SHP77 (cell line): ENCODE results near the gene HBE1.

ENCODE experiments used
- DNase-seq, 2 experiments: peaks; one replicate each; lab custom pipeline; 2025; lab: John Stamatoyannopoulos, UW

Gene HBE1

GRCh38 chr11:5234381-5234834 lies 35.3 kb downstream of the HBE1 start, which contains the start of gene HBD:
Gene HBD, minus strand, starts transcription at chr11:5234483. Its CDS starts 50 bp downstream, at chr11:5234433.
- DNase-seq: no peak

GRCh38 chr11:5233307-5233706 lies 36.4 kb downstream of the HBE1 start:
- DNase-seq: no peak

GRCh38 chr11:5232821-5233220 lies 36.9 kb downstream of the HBE1 start:
- DNase-seq: no peak

GRCh38 chr11:5232176-5232575 lies 37.6 kb downstream of the HBE1 start:
- DNase-seq: no peak

- no peak for DNase-seq
These were observed 38.6 kb downstream of the HBE1 start for GRCh38 chr11:5231111-5231510.

- no peak for DNase-seq
These were observed 39.5 kb downstream of the HBE1 start for GRCh38 chr11:5230266-5230665.

GRCh38 chr11:5229796-5230195 lies 39.9 kb downstream of the HBE1 start:
- DNase-seq: no peak

- DNase-seq: no peak
These were observed 40.4 kb downstream of the HBE1 start for GRCh38 chr11:5229356-5229755.

GRCh38 chr11:5228124-5228523 lies 41.6 kb downstream of the HBE1 start:
- no peak for DNase-seq

GRCh38 chr11:5227681-5228080 lies 42.1 kb downstream of the HBE1 start:
- DNase-seq: no peak

GRCh38 chr11:5226732-5227310 lies 42.9 kb downstream of the HBE1 start, which contains the start of gene HBB:
Gene HBB, minus strand, starts transcription at chr11:5227071. Its CDS starts 50 bp downstream, at chr11:5227021.
- no peak for DNase-seq

GRCh38 chr11:5225480-5225871 lies 44.3 kb downstream of the HBE1 start:
- DNase-seq: no peak

- no peak for DNase-seq
These were observed 44.9 kb downstream of the HBE1 start for GRCh38 chr11:5224538-5225479.

- no peak for DNase-seq
These were observed 46.1 kb downstream of the HBE1 start for GRCh38 chr11:5223686-5224085.

- DNase-seq: no peak
These were observed 46.6 kb downstream of the HBE1 start for GRCh38 chr11:5223146-5223545.
